H9 (cell line): ENCODE measurements around the gene FLT1. TPM values are rescaled to one million over a fixed set of nuclear protein-coding genes. Genes with fewer than 3 reads are reported as not detected.

Experiments
- DNase-seq: peaks from one replicate; pipeline ENCODE4 v3.0.0-alpha.2; 2017
- H2AFZ ChIP-seq: one replicate; pipeline ENCODE4 v1.6.1; 2013; ENCODE audit warnings: mild to moderate bottlenecking, low read length, control low read depth, moderate library complexity
- H2AK5ac ChIP-seq: 2 replicates; pipeline ENCODE4 v1.6.1; 2013; ENCODE audit warnings: low read length, control low read depth, mixed read lengths; ENCODE audit not compliant: insufficient read length
- H2BK120ac ChIP-seq: one replicate; pipeline ENCODE4 v1.6.1; 2013; ENCODE audit warnings: low read depth, mild to moderate bottlenecking, low read length, control low read depth, inconsistent platforms; ENCODE audit not compliant: poor library complexity, severe bottlenecking
- H2BK12ac ChIP-seq: 2 replicates; pipeline ENCODE4 v1.6.1; 2013; ENCODE audit warnings: low read length, control low read depth, mixed read lengths, low read depth; ENCODE audit not compliant: insufficient read length
- H2BK15ac ChIP-seq: 2 replicates; pipeline ENCODE4 v1.6.1; 2013; ENCODE audit warnings: low read depth, low read length, control low read depth
- H2BK20ac ChIP-seq: one replicate; pipeline ENCODE4 v1.6.1; 2013; ENCODE audit warnings: low read depth, mild to moderate bottlenecking, low read length, control low read depth, inconsistent platforms; ENCODE audit not compliant: poor library complexity, severe bottlenecking
- H2BK5ac ChIP-seq: 2 replicates; pipeline ENCODE4 v1.6.1; 2013; ENCODE audit warnings: low read length, control low read depth, mixed read lengths; ENCODE audit not compliant: insufficient read length
- H3K14ac ChIP-seq: 2 replicates; pipeline ENCODE4 v1.6.1; 2013; ENCODE audit warnings: low read length, control low read depth; ENCODE audit not compliant: insufficient read depth
- H3K18ac ChIP-seq: 2 replicates; pipeline ENCODE4 v1.6.1; 2013; ENCODE audit warnings: low read depth, mild to moderate bottlenecking, mixed read lengths, low read length, control low read depth; ENCODE audit not compliant: insufficient read length
- H3K23ac ChIP-seq: 2 replicates; pipeline ENCODE4 v1.6.1; 2013; ENCODE audit warnings: low read length, control low read depth, mixed read lengths, low read depth; ENCODE audit not compliant: insufficient read length
- H3K23me2 ChIP-seq: 2 replicates; pipeline ENCODE4 v1.6.1; 2013; ENCODE audit warnings: low read depth, mild to moderate bottlenecking, mixed read lengths, low read length, control low read depth; ENCODE audit not compliant: insufficient read length, poor library complexity, severe bottlenecking
- H3K27ac ChIP-seq: 2 replicates; pipeline ENCODE4 v1.5.1; 2013; ENCODE audit warnings: low read length, control low read depth, mixed read lengths, low read depth; ENCODE audit not compliant: insufficient read length
- H3K27me3 ChIP-seq: 2 replicates; pipeline ENCODE4 v1.6.1; 2013; ENCODE audit warnings: low read length, control low read depth, inconsistent platforms; ENCODE audit not compliant: insufficient read depth
- H3K4ac ChIP-seq: 2 replicates; pipeline ENCODE4 v1.6.1; 2013; ENCODE audit warnings: low read depth, mild to moderate bottlenecking, control low read depth, inconsistent platforms, low read length, moderate library complexity
- H3K4me1 ChIP-seq: 2 replicates; pipeline ENCODE4 v1.6.1; 2013; ENCODE audit warnings: low read length, control low read depth, inconsistent platforms; ENCODE audit not compliant: insufficient read depth
- H3K4me2 ChIP-seq: 2 replicates; pipeline ENCODE4 v1.6.1; 2013; ENCODE audit warnings: low read length, control low read depth, mixed read lengths; ENCODE audit not compliant: insufficient read length, insufficient read depth
- H3K56ac ChIP-seq: 2 replicates; pipeline ENCODE4 v1.6.1; 2013; ENCODE audit warnings: low read depth, mild to moderate bottlenecking, mixed read lengths, low read length, control low read depth; ENCODE audit not compliant: insufficient read length
- H3K79me1 ChIP-seq: 2 replicates; pipeline ENCODE4 v1.6.1; 2013; ENCODE audit warnings: low read depth, mild to moderate bottlenecking, moderate library complexity, low read length, control low read depth, inconsistent platforms; ENCODE audit not compliant: insufficient read depth, poor library complexity, severe bottlenecking
- H3K79me2 ChIP-seq: 2 replicates; pipeline ENCODE4 v1.6.1; 2013; ENCODE audit warnings: low read length, control low read depth, inconsistent platforms; ENCODE audit not compliant: insufficient read depth
- H3K9ac ChIP-seq: 2 replicates; pipeline ENCODE4 v1.6.1; 2013; ENCODE audit warnings: low read length, control low read depth, mixed read lengths; ENCODE audit not compliant: insufficient read length; ENCODE audit errors: extremely low read depth
- H3K9me3 ChIP-seq: one replicate; pipeline ENCODE4 v1.6.1; 2013; ENCODE audit warnings: low read depth, low read length, inconsistent platforms; ENCODE audit not compliant: control insufficient read depth
- H3T11ph ChIP-seq: one replicate; pipeline ENCODE4 v1.6.1; 2013; ENCODE audit warnings: mild to moderate bottlenecking, low read length, control low read depth, inconsistent platforms
- H4K20me1 ChIP-seq: one replicate; pipeline ENCODE4 v1.6.1; 2013; ENCODE audit not compliant: control insufficient read depth, insufficient read length, insufficient read depth
- H4K5ac ChIP-seq: 2 replicates; pipeline ENCODE4 v1.6.1; 2013; ENCODE audit warnings: low read depth, mild to moderate bottlenecking, mixed read lengths, low read length, control low read depth; ENCODE audit not compliant: insufficient read length
- H4K8ac ChIP-seq: replicated peaks from 2 replicates; pipeline ENCODE4 v1.6.1; 2013; ENCODE audit warnings: low read length, control low read depth, mixed read lengths, low read depth; ENCODE audit not compliant: insufficient read length
- H4K91ac ChIP-seq: 2 replicates; pipeline ENCODE4 v1.6.1; 2013; ENCODE audit warnings: low read depth, mild to moderate bottlenecking, moderate library complexity, mixed read lengths, low read length, control low read depth; ENCODE audit not compliant: insufficient read length
- H3K27ac Mint-ChIP-seq, 3 experiments: 2 replicates in 2 of 3; 3 replicates in 1 of 3; pipeline ENCODE4 v1.8.0; 2020 to 2021; ENCODE audit warnings: mixed read lengths in 3 of 3, mild to moderate bottlenecking in 1 of 3, moderate library complexity in 1 of 3
- H3K27me3 Mint-ChIP-seq: 2 replicates; pipeline ENCODE4 v1.8.0; 2021; ENCODE audit warnings: low read depth, mild to moderate bottlenecking, moderate library complexity, mixed read lengths
- H3K36me3 Mint-ChIP-seq, 3 experiments: 2 replicates in 2 of 3; 3 replicates in 1 of 3; pipeline ENCODE4 v1.8.0; 2020 to 2021; ENCODE audit warnings: low read depth in 3 of 3, mixed read lengths in 3 of 3; ENCODE audit not compliant: insufficient read depth in 1 of 3
- H3K4me1 Mint-ChIP-seq, 2 experiments: 2 replicates each; pipeline ENCODE4 v1.8.0; 2020; ENCODE audit warnings: mixed read lengths in 2 of 2
- H3K4me3 Mint-ChIP-seq, 2 experiments: 2 replicates in 1 of 2; 3 replicates in 1 of 2; pipeline ENCODE4 v1.8.0; 2020 to 2021; ENCODE audit warnings: mild to moderate bottlenecking in 2 of 2, mixed read lengths in 2 of 2, moderate library complexity in 1 of 2
- H3K9me3 Mint-ChIP-seq, 2 experiments: 2 replicates in 1 of 2; 3 replicates in 1 of 2; pipeline ENCODE4 v1.8.0; 2020; ENCODE audit warnings: mild to moderate bottlenecking in 2 of 2, mixed read lengths in 2 of 2, moderate library complexity in 1 of 2
- CTCF ChIP-seq: fragments of 200-600 bp; sonication (generic); conservative IDR thresholded peaks from 3 replicates; pipeline ENCODE4 v1.8.0; 2021; ENCODE audit warnings: antibody characterized with exemption, mild to moderate bottlenecking
- WGBS: extraction: QIAGEN DNeasy Blood & Tissue Kit; methylation state at CpG from one replicate; pipeline ENCODE4 v1.1.7; 2013; ENCODE audit warnings: missing lambda C conversion rate, low lambda C conversion rate, mixed read lengths; ENCODE audit not compliant: insufficient read length; ENCODE audit errors: extremely low coverage; 5-methylcytosine and 5-hydroxymethylcytosine counted together
- total RNA-seq: library from RNA; stranded (reverse); gene quantifications from 2 replicates; pipeline ENCODE4 v1.2.1, GENCODE V29; 2021

The FLT1 gene
- total RNA-seq, 1 experiment from 2014 or later, result 84.1 TPM

DNA sequence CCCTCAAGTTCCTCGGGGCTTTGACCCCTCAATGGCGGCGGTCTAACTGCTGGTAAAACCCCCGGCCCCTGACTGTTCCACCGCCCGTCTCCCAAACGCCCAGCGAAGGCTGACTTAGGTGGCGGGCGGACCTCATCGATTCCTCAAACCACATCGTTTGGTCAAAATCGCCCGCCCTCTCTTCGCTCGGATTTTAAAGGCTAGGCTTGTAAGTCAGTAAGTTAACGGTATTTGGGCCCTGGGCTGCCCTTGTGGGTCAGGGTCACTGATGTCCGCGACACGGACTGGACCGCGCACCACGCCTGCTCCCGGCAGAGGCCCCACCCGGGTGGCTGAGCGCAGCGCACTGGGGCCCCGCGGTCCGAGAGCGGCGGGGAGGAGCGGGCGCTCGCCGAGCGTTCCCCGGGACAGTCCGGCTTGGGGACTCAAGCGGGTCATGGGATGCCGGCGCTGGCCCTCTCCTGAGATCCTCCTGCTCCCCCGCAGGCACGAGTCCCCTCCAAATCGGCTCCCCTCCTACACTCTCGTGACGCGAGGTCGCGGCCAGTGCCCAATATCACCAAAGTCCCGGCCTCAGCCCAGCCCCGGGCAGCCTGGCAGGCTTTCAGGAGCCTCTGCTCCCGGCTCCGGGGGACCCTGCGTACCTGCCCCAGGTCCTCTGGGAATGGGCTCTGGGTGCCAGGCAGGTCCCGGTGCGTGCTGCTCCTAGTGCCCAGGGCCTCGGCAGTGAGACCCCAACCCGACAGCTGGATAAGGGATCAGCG, 1.0 kb downstream of the FLT1 start:
- no peak overlapping the region for H3T11ph ChIP-seq

More for the DNA sequence above, 1.0 kb downstream of the FLT1 start:
- Histone ChIP-seq H2BK120ac (no peak overlapping the region), H3K14ac (peak overlapping the region; percentile 82), H3K9me3 (no peaks in the 10 kb centered on the region), H3K4me2 (peak overlapping the region; percentile 89), H3K27me3 (no peaks in the 10 kb centered on the region; the same call in 1 of the 2 replicates), H4K20me1 (no peaks in the 10 kb centered on the region), H3K4me1 (peaks cover 14% of the 10 kb centered on the region; the same call in 1 of the 2 replicates), H3K79me2 (peaks cover 39% of the 10 kb centered on the region; the same call in 1 of the 2 replicates), H4K5ac (no peak overlapping the region), H4K91ac (no peak overlapping the region), H3K9ac (peak overlapping the region; percentile 76), H2BK12ac (no peak overlapping the region), H2AFZ (no peak overlapping the region), H3K18ac (no peak overlapping the region), H3K27ac (no peak overlapping the region), H3K56ac (no peak overlapping the region), H2BK15ac (no peak overlapping the region), H2AK5ac (no peak overlapping the region), H3K4ac (no peak overlapping the region), H4K8ac (no peak overlapping the region), H3K23ac (no peak overlapping the region), H2BK5ac (no peak overlapping the region), H3K23me2 (peaks cover 27% of the 10 kb centered on the region), H2BK20ac (no peak overlapping the region), H3K79me1 (peaks cover 6% of the 10 kb centered on the region)
- no CpG with 5 or more reads among the region's 60 CpGs for WGBS
- H3K27me3 Mint-ChIP-seq, result peaks cover 21% of the 10 kb centered on the region
- H3K27ac Mint-ChIP-seq, result peak overlapping the region in 1 of 3 experiments; percentile 80; a peak in 2 of 7 replicates
- H3K36me3 Mint-ChIP-seq, result peaks cover 17 to 22% (median 20%) of the 10 kb centered on the region in 3 experiments; a peak in 6 of 7 replicates
- peak overlapping the region; percentile 89 to 94 for H3K4me3 Mint-ChIP-seq
- peaks cover 58 to 68% of the 10 kb centered on the region in 2 experiments for H3K4me1 Mint-ChIP-seq
- H3K9me3 Mint-ChIP-seq, result peaks cover 0 to 1% of the 10 kb centered on the region in 2 experiments; a peak in 2 of 5 replicates
- no peak for TF ChIP-seq CTCF
- no peak for DNase-seq
